CD4-positive, CD25-positive, alpha-beta regulatory T cell (primary cell): ENCODE results near the gene FERMT1. TPM values are rescaled to one million over a fixed set of nuclear protein-coding genes. Genes with fewer than 3 reads are reported as not detected.

Experiments used
- ATAC-seq, 2 donors: fragments of 150-1000 bp; cut with Tn5 transposase; one replicate each; pipeline ENCODE4 v1.10.0; 2021; ENCODE audit warnings: low read depth in 2 of 2, moderate number of reproducible peaks in 2 of 2, moderate library complexity in 1 of 2
- DNase-seq, 3 donors: peaks; one replicate each; pipeline versions ENCODE4 v3.0.0 to v3.0.0-alpha.2; 2012 to 2022; ENCODE audit warnings: mixed read lengths in 1 of 3
- H3K27ac ChIP-seq: one replicate; pipeline ENCODE4 v1.7.0; 2013; ENCODE audit warnings: mild to moderate bottlenecking, low read length; ENCODE audit not compliant: insufficient read depth, poor library complexity, severe bottlenecking
- H3K27me3 ChIP-seq: one replicate; pipeline ENCODE4 v1.7.0; 2013; ENCODE audit warnings: low read length; ENCODE audit not compliant: control insufficient read depth, insufficient read depth
- H3K36me3 ChIP-seq: one replicate; pipeline ENCODE4 v1.7.0; 2013; ENCODE audit warnings: mild to moderate bottlenecking, low read length, moderate library complexity; ENCODE audit not compliant: control insufficient read depth, insufficient read depth
- H3K4me1 ChIP-seq: 2 replicates; pipeline ENCODE4 v1.7.0; 2013; ENCODE audit warnings: mild to moderate bottlenecking, low read length; ENCODE audit not compliant: insufficient read depth, control insufficient read depth, poor library complexity, severe bottlenecking
- H3K4me3 ChIP-seq: one replicate; pipeline ENCODE4 v1.7.0; 2013; ENCODE audit warnings: low read depth, mild to moderate bottlenecking, low read length, moderate library complexity
- H3K9me3 ChIP-seq, 2 experiments: 1 replicate in 1 of 2; 2 replicates in 1 of 2; pipeline ENCODE4 v1.7.0; 2013; ENCODE audit warnings: low read length in 2 of 2, mild to moderate bottlenecking in 1 of 2, moderate library complexity in 1 of 2; ENCODE audit not compliant: control insufficient read depth in 2 of 2
- H3K27ac Mint-ChIP-seq, 3 donors: one replicate each; pipeline ENCODE4 v1.8.0; 2020 to 2022; ENCODE audit warnings: mild to moderate bottlenecking in 3 of 3, mixed read lengths in 3 of 3, moderate library complexity in 2 of 3
- H3K27me3 Mint-ChIP-seq: one replicate; pipeline ENCODE4 v1.8.0; 2022; ENCODE audit warnings: mild to moderate bottlenecking, mixed read lengths
- H3K36me3 Mint-ChIP-seq: one replicate; pipeline ENCODE4 v1.8.0; 2020; ENCODE audit warnings: mixed read lengths
- H3K4me1 Mint-ChIP-seq, 4 donors: one replicate each; pipeline ENCODE4 v1.8.0; 2020 to 2022; ENCODE audit warnings: mixed read lengths in 4 of 4, mild to moderate bottlenecking in 1 of 4
- H3K4me3 Mint-ChIP-seq, 4 donors: one replicate each; pipeline ENCODE4 v1.8.0; 2020 to 2022; ENCODE audit warnings: mild to moderate bottlenecking in 4 of 4, mixed read lengths in 4 of 4, moderate library complexity in 3 of 4
- H3K9me3 Mint-ChIP-seq, 7 donors: one replicate each; pipeline ENCODE4 v1.8.0; 2020 to 2022; ENCODE audit warnings: mixed read lengths in 7 of 7, mild to moderate bottlenecking in 3 of 7, moderate library complexity in 2 of 7
- polyA plus RNA-seq, 4 donors: library from polyadenylated mRNA; unstranded; fragments of 300-500 nt; fragmentation: Illumina TruSeq; gene quantifications; one replicate each; pipeline ENCODE4 v1.2.3, GENCODE V29; 2021
- total RNA-seq: library from RNA; stranded (reverse); gene quantifications from one replicate; pipeline ENCODE4 v1.2.3, GENCODE V29; 2022

FERMT1 gene
- total and polyA plus RNA-seq, 5 donors from 2014 or later = not detected

GRCh38 chr20:6079016-6079415 is 43.8 kb downstream of the FERMT1 start:
- peaks cover 0 to 1% (median 0%) of the 10 kb centered on the region in 7 donors for H3K9me3 Mint-ChIP-seq
- no peaks in the 10 kb centered on the region for H3K36me3 Mint-ChIP-seq
- Histone ChIP-seq H3K36me3 (no peaks in the 10 kb centered on the region), H3K27me3 (peaks cover 3% of the 10 kb centered on the region), H3K4me3 (no peak overlapping the region), H3K9me3 (no peaks in the 10 kb centered on the region), H3K4me1 (no peaks in the 10 kb centered on the region), H3K27ac (no peak overlapping the region)
- H3K27me3 Mint-ChIP-seq = peaks cover 22% of the 10 kb centered on the region
- no peak for DNase-seq
- no peak overlapping the region for H3K27ac Mint-ChIP-seq
- no peak overlapping the region for H3K4me3 Mint-ChIP-seq
- H3K4me1 Mint-ChIP-seq = peaks cover 0 to 6% (median 0%) of the 10 kb centered on the region in 4 donors
- ATAC-seq = no peak

- Mint-ChIP-seq H3K27ac (no peak overlapping the region), H3K27me3 (peaks cover 21% of the 10 kb centered on the region), H3K36me3 (no peaks in the 10 kb centered on the region), H3K4me3 (no peak overlapping the region), H3K4me1 (no peaks in the 10 kb centered on the region), H3K9me3 (peaks cover 0 to 1% (median 0%) of the 10 kb centered on the region in 7 donors)
- H3K27me3 ChIP-seq = peaks cover 3% of the 10 kb centered on the region
- DNase-seq (no peak), ATAC-seq (no peak)
- no peaks in the 10 kb centered on the region for H3K4me1 ChIP-seq
- H3K36me3 ChIP-seq = no peaks in the 10 kb centered on the region
- H3K9me3 ChIP-seq = no peaks in the 10 kb centered on the region
- no peak overlapping the region for H3K27ac ChIP-seq
- H3K4me3 ChIP-seq = no peak overlapping the region
Measured at GRCh38 chr20:6075428-6076219, 47.2 kb downstream of the FERMT1 start.

GRCh38 chr20:6074784-6075183 is 48.0 kb downstream of the FERMT1 start:
- Mint-ChIP-seq H3K27ac (no peak overlapping the region), H3K9me3 (peaks cover 0 to 1% (median 0%) of the 10 kb centered on the region in 7 donors), H3K36me3 (no peaks in the 10 kb centered on the region), H3K27me3 (peaks cover 18% of the 10 kb centered on the region), H3K4me1 (no peaks in the 10 kb centered on the region), H3K4me3 (no peak overlapping the region)
- Histone ChIP-seq H3K4me3 (no peak overlapping the region), H3K9me3 (no peaks in the 10 kb centered on the region), H3K27me3 (peaks cover 2% of the 10 kb centered on the region), H3K27ac (no peak overlapping the region), H3K4me1 (no peaks in the 10 kb centered on the region), H3K36me3 (no peaks in the 10 kb centered on the region)
- ATAC-seq = no peak
- no peak for DNase-seq

- H3K36me3 Mint-ChIP-seq = no peaks in the 10 kb centered on the region
- H3K9me3 Mint-ChIP-seq = no peaks in the 10 kb centered on the region
- H3K9me3 ChIP-seq = no peaks in the 10 kb centered on the region
- no peaks in the 10 kb centered on the region for H3K4me1 ChIP-seq
- no peak overlapping the region for H3K4me3 Mint-ChIP-seq
- peak in 1 of 3 donors; percentile 39 for DNase-seq
- H3K27ac ChIP-seq = no peak overlapping the region
- no peaks in the 10 kb centered on the region for H3K4me1 Mint-ChIP-seq
- H3K27ac Mint-ChIP-seq = peak overlapping the region in 1 of 3 donors; percentile 4
- H3K27me3 Mint-ChIP-seq = peaks cover 13% of the 10 kb centered on the region
- no peak for ATAC-seq
- no peaks in the 10 kb centered on the region for H3K36me3 ChIP-seq
- H3K4me3 ChIP-seq = no peak overlapping the region
- H3K27me3 ChIP-seq = no peaks in the 10 kb centered on the region
Measured at GRCh38 chr20:6074145-6074561, 48.7 kb downstream of the FERMT1 start.

GRCh38 chr20:6070829-6071695 is 51.8 kb downstream of the FERMT1 start:
- H3K36me3 ChIP-seq = no peaks in the 10 kb centered on the region
- peaks cover 9% of the 10 kb centered on the region for H3K27me3 Mint-ChIP-seq
- no peaks in the 10 kb centered on the region for H3K27me3 ChIP-seq

GRCh38 chr20:6069669-6070068 is 53.2 kb downstream of the FERMT1 start:
- H3K36me3 ChIP-seq = no peaks in the 10 kb centered on the region
- no peaks in the 10 kb centered on the region for H3K4me1 ChIP-seq
- no peak overlapping the region for H3K27ac ChIP-seq
- Mint-ChIP-seq H3K36me3 (no peaks in the 10 kb centered on the region), H3K4me1 (no peaks in the 10 kb centered on the region), H3K4me3 (no peak overlapping the region), H3K27me3 (peaks cover 5% of the 10 kb centered on the region), H3K27ac (no peak overlapping the region), H3K9me3 (no peaks in the 10 kb centered on the region)
- H3K27me3 ChIP-seq = no peaks in the 10 kb centered on the region
- DNase-seq (no peak), ATAC-seq (no peak)
- no peak overlapping the region for H3K4me3 ChIP-seq
- H3K9me3 ChIP-seq = no peaks in the 10 kb centered on the region

More at GRCh38 chr20:6070829-6071695, 51.8 kb downstream of the FERMT1 start:
- Histone ChIP-seq H3K4me3 (no peak overlapping the region), H3K27ac (no peak overlapping the region), H3K4me1 (no peaks in the 10 kb centered on the region), H3K9me3 (no peaks in the 10 kb centered on the region)
- Mint-ChIP-seq H3K4me1 (no peaks in the 10 kb centered on the region), H3K27ac (no peak overlapping the region), H3K4me3 (no peak overlapping the region), H3K9me3 (no peaks in the 10 kb centered on the region), H3K36me3 (no peaks in the 10 kb centered on the region)
- DNase-seq = no peak
- no peak for ATAC-seq

- Mint-ChIP-seq H3K9me3 (no peaks in the 10 kb centered on the region), H3K27me3 (peaks cover 9% of the 10 kb centered on the region)
- no peak for ATAC-seq
Measured at GRCh38 chr20:6067763-6068318, 55.0 kb downstream of the FERMT1 start.

More at GRCh38 chr20:6067763-6068318, 55.0 kb downstream of the FERMT1 start:
- Histone ChIP-seq H3K27me3 (no peaks in the 10 kb centered on the region), H3K27ac (no peak overlapping the region), H3K4me3 (no peak overlapping the region), H3K36me3 (no peaks in the 10 kb centered on the region), H3K4me1 (no peaks in the 10 kb centered on the region), H3K9me3 (no peaks in the 10 kb centered on the region)
- Mint-ChIP-seq H3K27ac (no peak overlapping the region), H3K4me1 (no peaks in the 10 kb centered on the region), H3K4me3 (no peak overlapping the region), H3K36me3 (no peaks in the 10 kb centered on the region)
- DNase-seq = no peak
